Memory B cell (primary cell): Measurements from ENCODE around the gene SKIC8.
"Not testable (repeated sequence)": the region's sequence is repeated elsewhere in the genome, so short reads cannot be mapped to it uniquely, and the experiment has no call there.

ENCODE experiments used
- ATAC-seq: fragments of 150-1000 bp; cut with Tn5 transposase; 2 replicates; pipeline ENCODE4 v1.10.0; 2021; ENCODE audit warnings: low read depth, mild to moderate bottlenecking, moderate library complexity
- DNase-seq, 2 donors: peaks; one replicate each; pipeline ENCODE4 v3.0.0; 2022; ENCODE audit warnings: low spot score in 2 of 2
- H3K27ac Mint-ChIP-seq: one replicate; pipeline ENCODE4 v1.8.0; 2022; ENCODE audit warnings: mild to moderate bottlenecking, moderate library complexity, mixed read lengths
- H3K27me3 Mint-ChIP-seq: one replicate; pipeline ENCODE4 v1.8.0; 2022; ENCODE audit warnings: mixed read lengths
- H3K36me3 Mint-ChIP-seq: one replicate; pipeline ENCODE4 v1.8.0; 2022; ENCODE audit warnings: mild to moderate bottlenecking, mixed read lengths
- H3K4me1 Mint-ChIP-seq: one replicate; pipeline ENCODE4 v1.8.0; 2022; ENCODE audit warnings: mixed read lengths
- H3K4me3 Mint-ChIP-seq: one replicate; pipeline ENCODE4 v1.8.0; 2022; ENCODE audit warnings: mild to moderate bottlenecking, moderate library complexity, mixed read lengths
- H3K9me3 Mint-ChIP-seq: one replicate; pipeline ENCODE4 v1.8.0; 2022; ENCODE audit warnings: mixed read lengths

The SKIC8 gene

GRCh38 chr15:78263907-78264303, 35.5 kb downstream of the SKIC8 start:
- Mint-ChIP-seq H3K4me3 (peak overlapping the region; percentile 49), H3K27ac (no peak overlapping the region), H3K4me1 (peaks cover 12% of the 10 kb centered on the region), H3K27me3 (no peaks in the 10 kb centered on the region), H3K9me3 (no peaks in the 10 kb centered on the region), H3K36me3 (no peaks in the 10 kb centered on the region)
- ATAC-seq (no peak), DNase-seq (no peak)

- ATAC-seq (no peak), DNase-seq (peak in 1 of 2 donors; percentile 15)
- Mint-ChIP-seq H3K4me3 (peak overlapping the region; percentile 49), H3K9me3 (no peaks in the 10 kb centered on the region), H3K27me3 (no peaks in the 10 kb centered on the region), H3K36me3 (no peaks in the 10 kb centered on the region), H3K27ac (no peak overlapping the region), H3K4me1 (peaks cover 10% of the 10 kb centered on the region)
These were observed 36.0 kb downstream of the SKIC8 start for GRCh38 chr15:78263351-78263781.

- H3K27ac Mint-ChIP-seq: no peak overlapping the region
- no peak for ATAC-seq
- H3K27me3 Mint-ChIP-seq: no peaks in the 10 kb centered on the region
- H3K36me3 Mint-ChIP-seq: no peaks in the 10 kb centered on the region
- DNase-seq: no peak
- H3K4me1 Mint-ChIP-seq: peaks cover 5% of the 10 kb centered on the region
- no peak overlapping the region for H3K4me3 Mint-ChIP-seq
- no peaks in the 10 kb centered on the region for H3K9me3 Mint-ChIP-seq
These were observed 38.3 kb downstream of the SKIC8 start for GRCh38 chr15:78261062-78261461.

- peaks cover under 1% of the 10 kb centered on the region for H3K4me1 Mint-ChIP-seq
- H3K27me3 Mint-ChIP-seq: peaks cover 1% of the 10 kb centered on the region
- no peak overlapping the region for H3K27ac Mint-ChIP-seq
- H3K9me3 Mint-ChIP-seq: no peaks in the 10 kb centered on the region
- DNase-seq (no peak), ATAC-seq (no peak)
- H3K36me3 Mint-ChIP-seq: no peaks in the 10 kb centered on the region
- H3K4me3 Mint-ChIP-seq: no peak overlapping the region
These were observed 38.9 kb downstream of the SKIC8 start for GRCh38 chr15:78260489-78260888.

- no peaks in the 10 kb centered on the region for H3K9me3 Mint-ChIP-seq
- H3K27ac Mint-ChIP-seq: no peak overlapping the region
- H3K4me1 Mint-ChIP-seq: no peaks in the 10 kb centered on the region
- H3K36me3 Mint-ChIP-seq: no peaks in the 10 kb centered on the region
- H3K27me3 Mint-ChIP-seq: peaks cover 2% of the 10 kb centered on the region
- DNase-seq: no peak
- no peak for ATAC-seq
- no peak overlapping the region for H3K4me3 Mint-ChIP-seq
These were observed 40.2 kb downstream of the SKIC8 start for GRCh38 chr15:78259232-78259631.

GRCh38 chr15:78257681-78258080, 41.7 kb downstream of the SKIC8 start:
- Mint-ChIP-seq H3K36me3 (no peaks in the 10 kb centered on the region), H3K4me1 (no peaks in the 10 kb centered on the region), H3K9me3 (no peaks in the 10 kb centered on the region), H3K27me3 (peaks cover 2% of the 10 kb centered on the region), H3K27ac (no peak overlapping the region), H3K4me3 (no peak overlapping the region)
- DNase-seq (no peak), ATAC-seq (no peak)

- peaks cover 4% of the 10 kb centered on the region for H3K27me3 Mint-ChIP-seq
- no peak overlapping the region for H3K4me3 Mint-ChIP-seq
- H3K4me1 Mint-ChIP-seq: no peaks in the 10 kb centered on the region
- H3K27ac Mint-ChIP-seq: no peak overlapping the region
- DNase-seq (no peak), ATAC-seq (no peak)
- no peaks in the 10 kb centered on the region for H3K9me3 Mint-ChIP-seq
- no peaks in the 10 kb centered on the region for H3K36me3 Mint-ChIP-seq
These were observed 43.4 kb downstream of the SKIC8 start for GRCh38 chr15:78256044-78256437.

- Mint-ChIP-seq H3K27me3 (peaks cover 4% of the 10 kb centered on the region), H3K4me3 (no peak overlapping the region), H3K4me1 (no peaks in the 10 kb centered on the region), H3K27ac (no peak overlapping the region), H3K36me3 (no peaks in the 10 kb centered on the region), H3K9me3 (no peaks in the 10 kb centered on the region)
- ATAC-seq: no peak
- DNase-seq: no peak
These were observed 43.9 kb downstream of the SKIC8 start for GRCh38 chr15:78255421-78256043.

GRCh38 chr15:78251136-78251535, 48.3 kb downstream of the SKIC8 start:
- no peak overlapping the region for H3K27ac Mint-ChIP-seq
- no peaks in the 10 kb centered on the region for H3K9me3 Mint-ChIP-seq
- no peak for ATAC-seq
- peaks cover 8% of the 10 kb centered on the region for H3K27me3 Mint-ChIP-seq
- no peak for DNase-seq
- H3K4me1 Mint-ChIP-seq: no peaks in the 10 kb centered on the region
- H3K36me3 Mint-ChIP-seq: no peaks in the 10 kb centered on the region
- H3K4me3 Mint-ChIP-seq: no peak overlapping the region

GRCh38 chr15:78249131-78249530, 50.3 kb downstream of the SKIC8 start:
- no peaks in the 10 kb centered on the region for H3K36me3 Mint-ChIP-seq
- H3K4me3 Mint-ChIP-seq: no peak overlapping the region
- DNase-seq (no peak), ATAC-seq (no peak)
- peaks cover 6% of the 10 kb centered on the region for H3K27me3 Mint-ChIP-seq
- no peak overlapping the region for H3K27ac Mint-ChIP-seq
- H3K9me3 Mint-ChIP-seq: no peaks in the 10 kb centered on the region
- no peaks in the 10 kb centered on the region for H3K4me1 Mint-ChIP-seq

- Mint-ChIP-seq H3K9me3 (no peaks in the 10 kb centered on the region), H3K27me3 (peaks cover 8% of the 10 kb centered on the region), H3K27ac (no peak overlapping the region), H3K4me1 (no peaks in the 10 kb centered on the region), H3K36me3 (no peaks in the 10 kb centered on the region), H3K4me3 (no peak overlapping the region)
- ATAC-seq (no peak), DNase-seq (no peak)
These were observed 51.5 kb downstream of the SKIC8 start for GRCh38 chr15:78247911-78248310.

GRCh38 chr15:78245976-78246620, 53.3 kb downstream of the SKIC8 start:
- not testable (repeated sequence) for H3K4me3 Mint-ChIP-seq, ATAC-seq, DNase-seq, H3K4me1 Mint-ChIP-seq, H3K27me3 Mint-ChIP-seq, H3K36me3 Mint-ChIP-seq, H3K27ac Mint-ChIP-seq, H3K9me3 Mint-ChIP-seq

GRCh38 chr15:78245392-78245791, 54.0 kb downstream of the SKIC8 start:
- H3K9me3 Mint-ChIP-seq, H3K27ac Mint-ChIP-seq, H3K4me1 Mint-ChIP-seq, H3K27me3 Mint-ChIP-seq, DNase-seq, ATAC-seq, H3K36me3 Mint-ChIP-seq, H3K4me3 Mint-ChIP-seq: not testable (repeated sequence)

GRCh38 chr15:78244893-78245292, 54.5 kb downstream of the SKIC8 start:
- DNase-seq (no peak), ATAC-seq (no peak)
- H3K36me3 Mint-ChIP-seq: no peaks in the 10 kb centered on the region
- no peak overlapping the region for H3K27ac Mint-ChIP-seq
- peaks cover 10% of the 10 kb centered on the region for H3K27me3 Mint-ChIP-seq
- no peak overlapping the region for H3K4me3 Mint-ChIP-seq
- no peaks in the 10 kb centered on the region for H3K4me1 Mint-ChIP-seq
- H3K9me3 Mint-ChIP-seq: no peaks in the 10 kb centered on the region

GRCh38 chr15:78244101-78244500, 55.3 kb downstream of the SKIC8 start:
- no peak overlapping the region for H3K27ac Mint-ChIP-seq
- H3K27me3 Mint-ChIP-seq: peaks cover 10% of the 10 kb centered on the region
- no peaks in the 10 kb centered on the region for H3K4me1 Mint-ChIP-seq
- no peaks in the 10 kb centered on the region for H3K9me3 Mint-ChIP-seq
- ATAC-seq: no peak
- no peak overlapping the region for H3K4me3 Mint-ChIP-seq
- DNase-seq: no peak
- no peaks in the 10 kb centered on the region for H3K36me3 Mint-ChIP-seq
